ENCODE results near the gene TBL1X. TPM values are rescaled to one million over a fixed set of nuclear protein-coding genes. Genes with fewer than 3 reads are reported as not detected.

Gene TBL1X
- total and polyA plus RNA-seq, 2 of the 8 experiments (the other 6 are each of a cell fraction or from before 2014, with no cell fraction given): 13.3 to 25.6 TPM

- Histone ChIP-seq H3K27me3 (replicated peaks in 1 of 4; ENCODE audit: control insufficient read depth in 3 of 4, extremely low read depth in 1 of 4, insufficient read depth in 3 of 4, low read length in 3 of 4) (no peaks in the 10 kb centered on the region), H3K23me2 (ENCODE audit: low read depth, low read length) (no peaks in the 10 kb centered on the region), H3K4me2 (ENCODE audit: insufficient read depth in 1 of 2, low read depth in 2 of 2, low read length in 2 of 2) (no peak overlapping the region), H4K5ac (ENCODE audit: insufficient read length, low read depth, low read length) (no peak overlapping the region), H2BK120ac (replicated peaks; ENCODE audit: low read depth, low read length) (no peak overlapping the region), H3K4me1 (replicated peaks in 1 of 4; ENCODE audit: control insufficient read depth in 3 of 4, insufficient read depth in 4 of 4, low read length in 3 of 4) (no peaks in the 10 kb centered on the region), H3K27ac (ENCODE audit: low read depth, low read length) (no peak overlapping the region), H3K79me2 (ENCODE audit: control insufficient read depth in 1 of 2, insufficient read depth in 2 of 2, low read length in 2 of 2) (no peaks in the 10 kb centered on the region), H4K91ac (replicated peaks; ENCODE audit: insufficient read length, low read length) (no peak overlapping the region), H3K56ac (replicated peaks; ENCODE audit: insufficient read length, low read depth, low read length) (no peak overlapping the region), H2BK20ac (ENCODE audit: low read length) (no peak overlapping the region), H3K79me1 (ENCODE audit: low read depth, low read length) (no peaks in the 10 kb centered on the region), H2BK15ac (ENCODE audit: low read length) (no peak overlapping the region), H3K9ac (replicated peaks in 1 of 4; ENCODE audit: extremely low read depth in 1 of 4, low read depth in 3 of 4, low read length in 3 of 4) (no peak overlapping the region), H3K18ac (ENCODE audit: extremely low read depth, low read length) (no peak overlapping the region), H2BK5ac (ENCODE audit: low read depth, low read length) (no peak overlapping the region), H3K23ac (ENCODE audit: insufficient read length) (no peak overlapping the region), H3K9me3 (ENCODE audit: insufficient read depth in 2 of 2, low read depth in 1 of 2, low read length in 1 of 2) (no peaks in the 10 kb centered on the region), H3K4me3 (ENCODE audit: extremely low read depth in 1 of 4, insufficient read depth in 2 of 4, low read depth in 3 of 4, low read length in 4 of 4) (no peak overlapping the region), H2AFZ (ENCODE audit: low read length) (no peak overlapping the region), H3K14ac (ENCODE audit: insufficient read length) (no peak overlapping the region), H2AK5ac (ENCODE audit: low read depth, low read length) (no peak overlapping the region), H2BK12ac (ENCODE audit: low read depth, low read length) (no peak overlapping the region), H3K4ac (replicated peaks; ENCODE audit: insufficient read length, low read depth, low read length) (no peak overlapping the region), H4K20me1 (replicated peaks in 1 of 2; ENCODE audit: control insufficient read depth in 1 of 2, insufficient read depth in 2 of 2, low read length in 2 of 2) (no peaks in the 10 kb centered on the region), H4K8ac (ENCODE audit: extremely low read depth, insufficient read depth, low read length) (no peak overlapping the region), H3K36me3 (ENCODE audit: control insufficient read depth in 2 of 4, insufficient read depth in 4 of 4, low read length in 3 of 4) (peaks cover 0 to 2% (median 0%) of the 10 kb centered on the region in 4 experiments; a peak in 3 of 8 replicates)
- FAIRE-seq (no peak), DNase-seq (ENCODE audit: low read depth in 1 of 2, low spot score in 2 of 2) (no peak)
- POLR2A ChIA-PET (ENCODE audit: partially characterized antibody): no interaction called here
- CTCF ChIA-PET (ENCODE audit: partially characterized antibody): no interaction called here
- 94% methylated on average over 11 of the region's 12 CpGs; no CpG with 5 or more reads in 1 of the 2 experiments for WGBS, 2 experiments (ENCODE audit: extremely low coverage in 1 of 2, insufficient coverage in 1 of 2, insufficient read length in 1 of 2, insufficient replicate concordance in 2 of 2, low coverage in 1 of 2, low lambda C conversion rate in 2 of 2, missing lambda C conversion rate in 1 of 2)
- TF ChIP-seq KDM5A (IDR thresholded peaks at IDR 0.05; ENCODE audit: low read length): no peak
- TF ChIP-seq CHD1 (IDR thresholded peaks at IDR 0.05; ENCODE audit: low read depth, low read length): no peak
- no peak for TF ChIP-seq SP2 (IDR thresholded peaks at IDR 0.05; ENCODE audit: low read length)
- TF ChIP-seq SP1 (IDR thresholded peaks at IDR 0.05; ENCODE audit: low read depth, low read length): no peak
- TF ChIP-seq ATF3 (IDR thresholded peaks at IDR 0.05; ENCODE audit: insufficient read depth, low read depth, low read length): no peak
- no peak for TF ChIP-seq SIN3A (conservative IDR thresholded peaks at IDR 0.05 in 1 of 2, IDR thresholded peaks at IDR 0.05 in 1 of 2; ENCODE audit: low read depth in 1 of 2, low read length in 2 of 2)
- no peak for TF ChIP-seq NRF1 (IDR thresholded peaks at IDR 0.05; ENCODE audit: low read depth, low read length)
- no peak for TF ChIP-seq GTF2F1 (IDR thresholded peaks at IDR 0.05; ENCODE audit: borderline replicate concordance, low read depth, low read length)
- TF ChIP-seq TEAD4 (IDR thresholded peaks at IDR 0.05; ENCODE audit: low read depth, low read length): no peak
- TF ChIP-seq POU5F1 (IDR thresholded peaks at IDR 0.05; ENCODE audit: low read depth, low read length): no peak
- TF ChIP-seq POLR2AphosphoS5 (IDR thresholded peaks at IDR 0.05; ENCODE audit: low read depth, low read length): no peak
- TF ChIP-seq CTCF (IDR thresholded peaks at IDR 0.05; ENCODE audit: control extremely low read depth in 1 of 3, insufficient read depth in 1 of 3, low read depth in 1 of 3, low read length in 3 of 3): no peak
These were observed 233.7 kb downstream of the TBL1X start for GRCh38 chrX:9698576-9698975.

All from H1 (cell line).